GM12878 (cell line): Measurements from ENCODE around the gene CRIM1. TPM values are rescaled to one million over a fixed set of nuclear protein-coding genes. Genes with fewer than 3 reads are reported as not detected.

Experiments used
- ATAC-seq: fragments of 200-7000 bp; cut with Tn5 transposase; 3 replicates; pipeline ENCODE4 v1.9.1; 2020; ENCODE audit warnings: mild to moderate bottlenecking, moderate library complexity
- BruUV-seq: library from RNA; stranded (reverse); fragments of 400-500 nt; replicated peaks from 2 replicates; lab custom pipeline; 2021; lab: Mats Ljungman, UMichigan
- CTCF ChIA-PET: fragments of 300-600 bp; sonication (Branson Sonifier 250); formaldehyde crosslinking; extraction: SDS; loops from one replicate; lab custom pipeline; 2021; ENCODE audit warnings: inconsistent platforms; lab: Yijun Ruan, JAX
- POLR2A ChIA-PET: fragments of 350-600 bp; formaldehyde crosslinking; extraction: SDS; loops from one replicate; lab custom pipeline; 2021; ENCODE audit warnings: inconsistent platforms; lab: Charles Lee
- RAD21 ChIA-PET: fragments of 300-600 bp; sonication (Branson Sonifier 250); formaldehyde crosslinking; loops from one replicate; lab custom pipeline; 2023; ENCODE audit warnings: antibody characterized with exemption; ENCODE audit not compliant: unreplicated experiment; lab: Charles Lee
- SMC1A ChIA-PET: fragments of 300-600 bp; sonication (Branson Sonifier 250); formaldehyde crosslinking; loops from one replicate; lab custom pipeline; 2023; ENCODE audit not compliant: unreplicated experiment, uncharacterized antibody; lab: Charles Lee
- DNase-seq: peaks from one replicate; pipeline ENCODE4 v3.0.0-alpha.2; 2011; ENCODE audit warnings: low read depth, low spot score
- FAIRE-seq: peaks from 3 replicates; lab custom pipeline; 2011; peaks lifted over from hg19 to GRCh38; lab: Jason Lieb, UNC
- H2AFZ ChIP-seq: 2 replicates; pipeline ENCODE4 v1.6.0; 2011; ENCODE audit warnings: low read depth, low read length, control low read depth; ENCODE audit not compliant: control insufficient read depth
- H3K27ac ChIP-seq: 2 replicates; pipeline ENCODE4 v1.5.1; 2011; ENCODE audit warnings: control low read depth; ENCODE audit not compliant: control insufficient read depth, insufficient read depth
- H3K27me3 ChIP-seq, 2 experiments: replicated peaks in 1 of 2; 2 replicates each; pipeline versions ENCODE4 v1.6.0 to v1.6.1; 2011; ENCODE audit warnings: low read length in 1 of 2; ENCODE audit not compliant: control insufficient read depth in 2 of 2, insufficient read depth in 2 of 2
- H3K36me3 ChIP-seq, 2 experiments: 2 replicates each; pipeline ENCODE4 v1.5.1; 2011; ENCODE audit warnings: low read length in 1 of 2; ENCODE audit not compliant: control insufficient read depth in 2 of 2, insufficient read depth in 2 of 2
- H3K4me1 ChIP-seq: 2 replicates; pipeline ENCODE4 v1.6.1; 2011; ENCODE audit warnings: mild to moderate bottlenecking, low read length, moderate library complexity, mixed read lengths; ENCODE audit not compliant: control insufficient read depth, insufficient read depth
- H3K4me2 ChIP-seq: 2 replicates; pipeline ENCODE4 v1.6.0; 2011; ENCODE audit warnings: control low read depth; ENCODE audit not compliant: control insufficient read depth, insufficient read depth
- H3K4me3 ChIP-seq: fragments of 200-600 bp; sonication (generic); 2 replicates; pipeline ENCODE4 v1.5.1; 2016
- H3K79me2 ChIP-seq: 2 replicates; pipeline ENCODE4 v1.6.0; 2011; ENCODE audit warnings: low read length; ENCODE audit not compliant: control insufficient read depth, insufficient read depth
- H3K9ac ChIP-seq: 2 replicates; pipeline ENCODE4 v1.8.0; 2011; ENCODE audit warnings: low read length, control low read depth, mixed read lengths; ENCODE audit not compliant: control insufficient read depth, insufficient read depth
- H3K9me3 ChIP-seq: replicated peaks from 3 replicates; pipeline ENCODE4 v1.5.1; 2011; ENCODE audit warnings: mild to moderate bottlenecking, low read length; ENCODE audit not compliant: control insufficient read depth, insufficient read depth
- H4K20me1 ChIP-seq: 2 replicates; pipeline ENCODE4 v1.6.0; 2011; ENCODE audit not compliant: control insufficient read depth, insufficient read depth
- ATF7 ChIP-seq: fragments of 450-650 bp; IDR thresholded peaks from 2 replicates; pipeline ENCODE4 v1.6.1; 2016; ENCODE audit warnings: low read depth, mild to moderate bottlenecking
- BMI1 ChIP-seq: fragments of 450-650 bp; IDR thresholded peaks from 2 replicates; pipeline ENCODE4 v1.6.1; 2016; ENCODE audit warnings: mild to moderate bottlenecking, moderate library complexity, borderline replicate concordance
- DPF2 ChIP-seq: fragments of 450-650 bp; IDR thresholded peaks from 2 replicates; pipeline ENCODE4 v1.6.1; 2017; ENCODE audit warnings: mild to moderate bottlenecking
- NBN ChIP-seq: fragments of 450-650 bp; IDR thresholded peaks from 2 replicates; pipeline ENCODE4 v1.6.1; 2016
- NFXL1 ChIP-seq: fragments of 450-650 bp; IDR thresholded peaks from 2 replicates; pipeline ENCODE4 v1.6.1; 2017; ENCODE audit warnings: antibody characterized with exemption, mild to moderate bottlenecking, borderline replicate concordance
- PBX3 ChIP-seq: IDR thresholded peaks from 2 replicates; pipeline ENCODE4 v1.6.1; 2011; ENCODE audit warnings: mild to moderate bottlenecking, low read depth, low read length, moderate library complexity; ENCODE audit not compliant: insufficient replicate concordance
- RAD21 ChIP-seq: IDR thresholded peaks from 2 replicates; pipeline ENCODE4 v1.6.1; 2011; ENCODE audit warnings: mild to moderate bottlenecking, low read depth, low read length, moderate library complexity; ENCODE audit not compliant: insufficient read depth
- RFX5 ChIP-seq: IDR thresholded peaks from 2 replicates; pipeline ENCODE4 v1.6.1; 2011; ENCODE audit warnings: low read depth, low read length, improper control_type of control experiment
- ZNF274 ChIP-seq: IDR thresholded peaks from one replicate; pipeline ENCODE4 v1.8.0; 2011; ENCODE audit not compliant: insufficient read length, insufficient read depth
- ZNF384 ChIP-seq: IDR thresholded peaks from 2 replicates; pipeline ENCODE4 v1.6.1; 2012; ENCODE audit warnings: low read depth, mild to moderate bottlenecking, low read length, improper control_type of control experiment, borderline replicate concordance
- ZSCAN29 ChIP-seq: fragments of 450-650 bp; IDR thresholded peaks from 2 replicates; pipeline ENCODE4 v1.6.1; 2017; ENCODE audit warnings: mild to moderate bottlenecking, moderate library complexity
- WGBS: methylation state at CpG from one replicate; pipeline ENCODE4 v1.1.6; 2016; ENCODE audit warnings: low lambda C conversion rate; ENCODE audit not compliant: insufficient replicate concordance, insufficient coverage; ENCODE audit errors: missing lambda C conversion rate; 5-methylcytosine and 5-hydroxymethylcytosine counted together
- in situ Hi-C: fragments of 300-500 bp; cut with MboI; formaldehyde crosslinking; loops from 9 replicates; pipeline ENCODE4 v1.14.3; 2018; ENCODE audit warnings: mixed read lengths
- intact Hi-C: fragments of 100-400 bp; cut with micrococcal nuclease; formaldehyde crosslinking; loops from one replicate; pipeline ENCODE4 v1.14.2; 2022; ENCODE audit not compliant: unreplicated experiment
- polyA plus RNA-seq, 11 experiments: library from polyadenylated mRNA; depleted of rRNA in 4 of 11; unstranded in 6 of 11; stranded (reverse) in 5 of 11; fragments of >200 nt; fragmentation: Nextera tagmentation in 4 of 11; fragmentation: Illumina TruSeq in 1 of 11; extraction: Ambion mirVana in 4 of 11; extraction: Trizol in 1 of 11; gene quantifications; 1 replicate in 1 of 11; 2 replicates in 10 of 11; pipeline versions ENCODE4 v1.2.1 to v1.2.3, GENCODE V29; 2011 to 2016; ENCODE audit warnings: inconsistent platforms in 2 of 11, missing spikeins in 2 of 11, low read depth in 1 of 11
- total RNA-seq, 4 experiments: library from RNA; depleted of rRNA in 3 of 4; stranded (reverse); fragments of >200 nt in 3 of 4; fragmentation: Illumina TruSeq in 1 of 4; extraction: Trizol in 1 of 4; gene quantifications; 2 replicates each; pipeline versions ENCODE4 v1.2.1 to v1.2.3, GENCODE V29; 2013 to 2021

The CRIM1 gene
- total and polyA plus RNA-seq, 10 of the 15 experiments (the other 5 are each of a cell fraction or from before 2014, with no cell fraction given) = 0.42 to 7.4 (median 3.1) TPM

DNA sequence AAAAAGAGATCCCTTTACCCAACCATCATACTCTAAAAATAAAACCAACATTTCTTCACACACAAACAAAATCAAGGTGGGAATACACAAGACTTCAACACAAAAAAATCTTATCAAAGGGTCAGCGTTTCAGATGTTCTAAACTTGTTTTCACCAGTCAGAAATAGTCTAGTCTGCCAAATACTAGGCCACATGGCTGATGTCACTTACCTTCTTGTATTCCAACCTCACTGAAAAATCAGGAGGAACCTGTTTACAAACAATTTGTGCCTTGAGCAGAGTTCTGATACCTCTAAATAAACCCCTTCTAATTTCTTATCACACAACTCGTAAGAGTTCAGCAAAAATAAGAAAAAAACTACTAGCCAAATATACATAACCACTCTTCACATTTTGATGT is 222.3 kb downstream of the CRIM1 start:
- no peak for FAIRE-seq
- POLR2A ChIA-PET = no interaction called here
- TF ChIP-seq ATF7 = no peak
- no peak for TF ChIP-seq RFX5
- TF ChIP-seq, all 136 proteins: peak for 0
- ATAC-seq (no peak), DNase-seq (no peak)
- Histone ChIP-seq H3K27me3 (no peaks in the 10 kb centered on the region), H4K20me1 (no peaks in the 10 kb centered on the region), H3K79me2 (no peaks in the 10 kb centered on the region), H3K4me3 (no peak overlapping the region), H2AFZ (no peak overlapping the region), H3K4me1 (0 out of 2 replicates have a peak, but pooled peaks cover 5% of the 10 kb centered on the region), H3K27ac (no peak overlapping the region), H3K36me3 (peaks cover 0 to 14% of the 10 kb centered on the region in 2 experiments; a peak in 2 of 4 replicates), H3K4me2 (no peak overlapping the region), H3K9me3 (no peaks in the 10 kb centered on the region), H3K9ac (no peak overlapping the region)
- WGBS = 100% methylated on average over 2 of the region's 2 CpGs
- ChIA-PET CTCF (interaction anchor here (1.0 kb wide), 1 partner anchor 8 kb away, joined by 3 read pairs; no protein-coding TSS in a partner anchor), SMC1A (interaction anchor here (0.8 kb wide), 1 partner anchor 14 kb away, joined by 3 read pairs; no protein-coding TSS in a partner anchor), RAD21 (no interaction called here)
- intact Hi-C loops (no loop called here), in situ Hi-C loops (no loop called here)
- no TSS peak for BruUV-seq

DNA sequence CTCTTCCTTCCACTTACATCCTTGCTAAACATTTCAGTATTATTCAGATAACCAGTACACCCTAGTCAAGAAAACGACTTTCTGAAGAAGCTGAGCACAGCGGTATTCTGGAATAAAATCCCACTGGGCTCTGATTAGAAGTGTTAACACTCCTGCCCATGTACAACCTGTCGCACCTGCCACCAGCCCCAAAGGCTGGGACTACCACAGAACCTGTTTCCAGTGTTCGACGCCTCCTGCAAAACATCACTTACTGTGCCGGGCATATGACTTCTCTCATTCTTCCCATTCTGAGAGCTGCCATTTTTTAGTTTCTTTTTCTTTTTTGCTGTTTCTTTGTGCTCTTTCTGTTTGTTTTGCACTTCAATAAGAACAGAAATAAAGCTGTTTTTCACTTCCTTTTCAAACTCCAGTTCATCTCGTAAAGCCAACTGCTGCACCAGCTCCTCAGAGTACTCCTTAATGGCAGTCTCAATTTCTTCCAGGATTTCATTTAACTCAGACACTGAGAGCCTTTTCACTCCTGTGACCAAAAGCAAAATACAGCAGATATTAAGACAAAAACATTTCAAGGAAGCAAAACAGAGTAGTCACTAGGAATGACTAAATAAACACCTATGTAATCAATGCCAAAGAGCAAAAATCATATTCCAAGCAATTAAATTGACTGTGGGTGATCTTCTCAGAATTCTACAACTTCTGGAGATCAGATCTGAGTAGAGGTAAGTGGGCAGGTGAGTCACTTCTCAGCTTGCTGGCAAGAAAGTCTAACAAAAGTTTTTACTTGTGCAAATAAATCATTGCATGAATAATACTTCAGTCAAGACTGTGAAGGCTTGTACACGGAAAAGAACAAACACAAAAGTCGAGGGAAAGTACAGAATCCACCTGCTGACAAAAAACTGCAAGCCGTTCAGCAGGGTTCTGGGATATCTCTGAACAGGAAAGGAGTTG is 223.0 kb downstream of the CRIM1 start:
- POLR2A ChIA-PET = no interaction called here
- TF ChIP-seq ZNF384 (no peak), ZNF274 (no peak), RAD21 (no peak), BMI1 (no peak), PBX3 (no peak), NBN (no peak), ZSCAN29 (no peak), DPF2 (no peak), NFXL1 (no peak)

More for the DNA sequence above, 223.0 kb downstream of the CRIM1 start:
- no peaks in the 10 kb centered on the region for H3K79me2 ChIP-seq
- CTCF ChIA-PET = interaction anchor here (1.0 kb wide), 1 partner anchor 9 kb away, joined by 3 read pairs; no protein-coding TSS in a partner anchor
- in situ Hi-C loops (no loop called here), intact Hi-C loops (no loop called here)
- FAIRE-seq (peak; percentile 54), ATAC-seq (no peak), DNase-seq (no peak)
- SMC1A ChIA-PET = no interaction called here
- peaks cover 0 to 14% of the 10 kb centered on the region in 2 experiments; a peak in 3 of 4 replicates for H3K36me3 ChIP-seq
- H3K4me3 ChIP-seq = no peak overlapping the region
- H3K27ac ChIP-seq = no peak overlapping the region
- H3K4me1 ChIP-seq = 0 out of 2 replicates have a peak, but pooled peaks cover 5% of the 10 kb centered on the region
- H3K9ac ChIP-seq = no peak overlapping the region
- no peaks in the 10 kb centered on the region for H4K20me1 ChIP-seq
- RAD21 ChIA-PET = no interaction called here
- WGBS = 82% methylated on average over 10 of the region's 10 CpGs
- H3K4me2 ChIP-seq = no peak overlapping the region
- no peaks in the 10 kb centered on the region for H3K27me3 ChIP-seq
- BruUV-seq = no TSS peak
- H2AFZ ChIP-seq = no peak overlapping the region
- no peaks in the 10 kb centered on the region for H3K9me3 ChIP-seq
